Endothelial cell of umbilical vein (primary cell): ENCODE measurements around the gene RAP1GAP2.

ENCODE experiments used
- CTCF ChIP-seq, 2 donors: IDR thresholded peaks; 1 replicate in 1 of 2; 2 replicates in 1 of 2; pipeline ENCODE4 v1.5.1; 2011; ENCODE audit warnings: low read length in 2 of 2, mild to moderate bottlenecking in 2 of 2, moderate library complexity in 2 of 2, control low read depth in 1 of 2, inconsistent platforms in 1 of 2, low read depth in 1 of 2; ENCODE audit not compliant: insufficient read depth in 1 of 2; ENCODE audit errors: extremely low read depth in 1 of 2
- FOS ChIP-seq: IDR thresholded peaks from 2 replicates; pipeline ENCODE4 v1.6.1; 2011; ENCODE audit warnings: mild to moderate bottlenecking, low read length, moderate library complexity, borderline replicate concordance; ENCODE audit not compliant: insufficient read depth
- MAX ChIP-seq: IDR thresholded peaks from 2 replicates; pipeline ENCODE4 v1.6.1; 2011; ENCODE audit not compliant: insufficient read depth, insufficient read length
- MYC ChIP-seq: IDR thresholded peaks from one replicate; pipeline ENCODE4 v1.6.1; 2011; ENCODE audit warnings: mild to moderate bottlenecking, low read depth, low read length
- POLR2AphosphoS5 ChIP-seq: IDR thresholded peaks from 2 replicates; pipeline ENCODE4 v1.6.1; 2012; ENCODE audit warnings: low read depth, mild to moderate bottlenecking, control low read depth, low read length, moderate library complexity; ENCODE audit not compliant: insufficient read depth

GRCh38 chr17:2779545-2779944, 16.7 kb upstream of the RAP1GAP2 start:
- no peak for TF ChIP-seq MAX
- no peak for TF ChIP-seq MYC
- no peak for TF ChIP-seq FOS
- no peak for TF ChIP-seq POLR2AphosphoS5
- no peak for TF ChIP-seq CTCF (IDR thresholded peaks at IDR 0.05; ENCODE audit: extremely low read depth in 1 of 2, insufficient read depth in 1 of 2, low read depth in 1 of 2, low read length in 2 of 2)
